Naive thymus-derived CD4-positive, alpha-beta T cell (primary cell): ENCODE results near the gene IL1RL2. TPM values are rescaled to one million over a fixed set of nuclear protein-coding genes. Genes with fewer than 3 reads are reported as not detected.

Experiments
- ATAC-seq: fragments of 150-1000 bp; cut with Tn5 transposase; 2 replicates; pipeline ENCODE4 v1.10.0; 2021; ENCODE audit warnings: mild to moderate bottlenecking, moderate library complexity
- CTCF ChIA-PET: fragments of 350-600 bp; sonication (Branson Sonifier 250); formaldehyde crosslinking; loops from one replicate; lab custom pipeline; 2021; ENCODE audit warnings: antibody characterized with exemption; lab: Charles Lee
- POLR2A ChIA-PET: fragments of 350-600 bp; sonication (Branson Sonifier 250); formaldehyde crosslinking; loops from one replicate; lab custom pipeline; 2021; ENCODE audit warnings: antibody characterized with exemption, inconsistent platforms; lab: Charles Lee
- DNase-seq, 9 donors: peaks; one replicate each; pipeline versions ENCODE4 v3.0.0 to v3.0.0-alpha.2; 2020 to 2022; ENCODE audit warnings: mixed read lengths in 1 of 9
- H3K27ac ChIP-seq: one replicate; pipeline ENCODE4 v1.7.0; 2013; ENCODE audit warnings: mild to moderate bottlenecking, low read depth, low read length, moderate library complexity
- H3K27me3 ChIP-seq, 2 donors: one replicate each; pipeline ENCODE4 v1.7.0; 2013; ENCODE audit warnings: low read length in 2 of 2, mild to moderate bottlenecking in 2 of 2, moderate library complexity in 2 of 2; ENCODE audit not compliant: control insufficient read depth in 2 of 2, insufficient read depth in 2 of 2
- H3K36me3 ChIP-seq, 3 experiments: 1 replicate in 2 of 3; 2 replicates in 1 of 3; pipeline ENCODE4 v1.7.0; 2013; ENCODE audit warnings: low read length in 3 of 3, mild to moderate bottlenecking in 3 of 3, moderate library complexity in 1 of 3; ENCODE audit not compliant: insufficient read depth in 3 of 3, control insufficient read depth in 2 of 3
- H3K4me1 ChIP-seq, 2 donors: one replicate each; pipeline ENCODE4 v1.7.0; 2013; ENCODE audit warnings: low read length in 2 of 2, mild to moderate bottlenecking in 2 of 2, moderate library complexity in 1 of 2; ENCODE audit not compliant: control insufficient read depth in 2 of 2, insufficient read depth in 2 of 2
- H3K4me3 ChIP-seq: 2 replicates; pipeline ENCODE4 v1.7.0; 2013; ENCODE audit warnings: mild to moderate bottlenecking, low read length
- H3K9me3 ChIP-seq, 3 experiments: 1 replicate in 2 of 3; 2 replicates in 1 of 3; pipeline ENCODE4 v1.7.0; 2013; ENCODE audit warnings: low read length in 3 of 3; ENCODE audit not compliant: control insufficient read depth in 2 of 3
- H3K27ac Mint-ChIP-seq, 9 donors: one replicate each; pipeline ENCODE4 v1.8.0; 2020 to 2022; ENCODE audit warnings: mixed read lengths in 9 of 9, mild to moderate bottlenecking in 8 of 9, moderate library complexity in 5 of 9, inconsistent platforms in 2 of 9
- H3K27me3 Mint-ChIP-seq, 5 donors: one replicate each; pipeline ENCODE4 v1.8.0; 2021 to 2022; ENCODE audit warnings: mixed read lengths in 5 of 5, mild to moderate bottlenecking in 1 of 5
- H3K36me3 Mint-ChIP-seq, 5 donors: one replicate each; pipeline ENCODE4 v1.8.0; 2020 to 2022; ENCODE audit warnings: mixed read lengths in 5 of 5, mild to moderate bottlenecking in 3 of 5, inconsistent platforms in 1 of 5
- H3K4me1 Mint-ChIP-seq, 7 donors: one replicate each; pipeline ENCODE4 v1.8.0; 2020 to 2022; ENCODE audit warnings: mixed read lengths in 7 of 7, mild to moderate bottlenecking in 3 of 7, inconsistent platforms in 1 of 7
- H3K4me3 Mint-ChIP-seq, 10 donors: one replicate each; pipeline ENCODE4 v1.8.0; 2020 to 2022; ENCODE audit warnings: mild to moderate bottlenecking in 10 of 10, mixed read lengths in 10 of 10, moderate library complexity in 6 of 10, inconsistent platforms in 2 of 10
- H3K9me3 Mint-ChIP-seq, 11 donors: one replicate each; pipeline ENCODE4 v1.8.0; 2020 to 2022; ENCODE audit warnings: mixed read lengths in 11 of 11, mild to moderate bottlenecking in 4 of 11, inconsistent platforms in 1 of 11, moderate library complexity in 1 of 11
- intact Hi-C, 2 donors: fragments of 100-400 bp; cut with micrococcal nuclease; formaldehyde crosslinking; loops; one replicate each; pipeline ENCODE4 v1.15.1; 2023
- polyA plus RNA-seq, 2 donors: library from polyadenylated mRNA; unstranded; fragments of 300-500 nt; fragmentation: Illumina TruSeq; gene quantifications; one replicate each; pipeline ENCODE4 v1.2.3, GENCODE V29; 2021
- total RNA-seq, 6 experiments: library from RNA in 5 of 6; stranded (reverse) in 5 of 6; gene quantifications; 1 replicate in 5 of 6; 2 replicates in 1 of 6; pipeline ENCODE4 v1.2.3 and lab custom pipeline; 2021 to 2026

Gene IL1RL2
- total and polyA plus RNA-seq, 7 experiments from 2014 or later, result 0.15 to 0.21 TPM; not detected in 5

DNA sequence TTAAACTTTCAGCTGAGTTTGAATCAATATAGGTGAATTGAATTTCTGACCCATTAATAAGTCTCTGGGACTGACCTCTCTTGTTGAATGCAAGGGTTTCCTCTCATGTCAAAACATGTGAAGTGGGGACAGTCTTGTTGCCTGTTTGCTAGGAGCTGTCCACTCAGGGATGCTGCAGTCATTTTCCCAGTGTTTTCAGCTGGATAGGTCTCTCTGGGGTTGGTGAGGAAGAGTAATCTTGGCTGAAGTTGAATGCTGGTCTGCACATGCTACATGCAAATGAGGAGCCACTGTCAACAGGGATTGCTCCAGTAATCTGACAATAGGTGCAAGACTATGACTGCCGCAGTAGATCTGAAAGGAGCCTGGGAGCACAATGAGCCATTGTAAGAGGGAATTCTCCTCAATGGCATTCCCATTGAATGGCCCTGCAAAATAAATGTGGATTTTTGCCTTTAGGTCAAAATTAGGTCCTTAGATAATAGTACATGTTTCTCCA, 90.4 kb downstream of the IL1RL2 start:
- Mint-ChIP-seq H3K36me3 (peaks cover 0 to 29% (median 3%) of the 10 kb centered on the region in 5 donors), H3K9me3 (peaks cover 0 to 14% (median 0%) of the 10 kb centered on the region in 11 donors), H3K27me3 (no peaks in the 10 kb centered on the region), H3K4me3 (peak overlapping the region in 1 of 10 donors; percentile 50), H3K27ac (peak overlapping the region in 2 of 9 donors; percentile 23 to 84), H3K4me1 (peaks cover 0 to 62% (median 9%) of the 10 kb centered on the region in 7 donors)
- CTCF ChIA-PET, result interaction anchor here (1.9 kb wide), 1 partner anchor 37 kb away, joined by 7 read pairs; no protein-coding TSS in a partner anchor
- DNase-seq, result no peak
- Histone ChIP-seq H3K9me3 (no peaks in the 10 kb centered on the region), H3K4me3 (no peak overlapping the region), H3K36me3 (no peaks in the 10 kb centered on the region), H3K27ac (no peak overlapping the region), H3K27me3 (no peaks in the 10 kb centered on the region), H3K4me1 (peaks cover 0 to 19% of the 10 kb centered on the region in 2 donors)
- ATAC-seq, result no peak
- POLR2A ChIA-PET, result no interaction called here
- intact Hi-C loops, result loop anchor here in 1 of 2 donors (2.0 kb wide), 1 partner anchor 26 kb away; no protein-coding TSS in a partner anchor

DNA sequence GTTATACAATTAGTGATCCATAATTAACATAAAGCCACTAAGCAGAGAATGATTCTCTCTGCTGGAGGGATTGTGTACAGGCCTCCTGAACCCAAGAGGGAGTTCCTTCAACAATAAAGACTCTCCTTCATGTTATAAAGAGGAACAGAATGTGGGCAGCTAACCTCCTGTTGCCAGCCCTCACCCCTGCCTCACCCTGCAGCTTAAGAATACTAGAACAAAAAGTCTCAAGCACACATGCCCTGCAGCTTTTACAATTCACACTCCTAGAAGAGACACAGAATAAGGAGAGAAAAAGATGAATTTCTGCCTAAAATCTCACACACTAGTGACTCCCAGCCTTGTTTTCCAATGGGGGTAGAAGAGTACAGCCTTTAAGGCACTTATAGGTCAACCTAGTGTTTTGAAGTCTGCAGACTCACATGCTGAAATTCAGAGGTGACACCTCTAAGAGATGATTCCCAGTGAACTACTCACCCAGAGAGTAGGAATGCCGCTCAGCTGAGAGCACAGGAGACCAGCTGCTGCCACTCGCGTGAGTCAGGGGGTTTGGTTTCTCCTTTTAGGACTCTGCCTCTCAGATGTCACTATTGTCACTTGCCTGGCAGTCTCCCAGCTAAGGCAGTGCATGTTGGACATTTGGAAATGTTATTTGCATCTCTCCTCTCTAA, 92.0 kb downstream of the IL1RL2 start:
- Histone ChIP-seq H3K36me3 (no peaks in the 10 kb centered on the region), H3K4me3 (no peak overlapping the region), H3K9me3 (no peaks in the 10 kb centered on the region), H3K27ac (no peak overlapping the region), H3K4me1 (peaks cover 0 to 19% of the 10 kb centered on the region in 2 donors), H3K27me3 (no peaks in the 10 kb centered on the region)
- H3K4me1 Mint-ChIP-seq, result peaks cover 0 to 55% (median 8%) of the 10 kb centered on the region in 7 donors
- peak; percentile 21 for ATAC-seq
- H3K36me3 Mint-ChIP-seq, result peaks cover 0 to 24% (median 3%) of the 10 kb centered on the region in 5 donors
- H3K27me3 Mint-ChIP-seq, result no peaks in the 10 kb centered on the region
- peak overlapping the region in 1 of 10 donors; percentile 39 for H3K4me3 Mint-ChIP-seq
- intact Hi-C loops, result no loop called here
- H3K9me3 Mint-ChIP-seq, result peaks cover 0 to 12% (median 0%) of the 10 kb centered on the region in 11 donors
- ChIA-PET CTCF (interaction anchor here (1.9 kb wide), 1 partner anchor 38 kb away, joined by 7 read pairs; no protein-coding TSS in a partner anchor), POLR2A (no interaction called here)
- DNase-seq, result no peak
- H3K27ac Mint-ChIP-seq, result peak overlapping the region in 1 of 9 donors; percentile 54

- ATAC-seq, result no peak
Measured at GRCh38 chr2:102279391-102279735, 92.5 kb downstream of the IL1RL2 start.

DNA sequence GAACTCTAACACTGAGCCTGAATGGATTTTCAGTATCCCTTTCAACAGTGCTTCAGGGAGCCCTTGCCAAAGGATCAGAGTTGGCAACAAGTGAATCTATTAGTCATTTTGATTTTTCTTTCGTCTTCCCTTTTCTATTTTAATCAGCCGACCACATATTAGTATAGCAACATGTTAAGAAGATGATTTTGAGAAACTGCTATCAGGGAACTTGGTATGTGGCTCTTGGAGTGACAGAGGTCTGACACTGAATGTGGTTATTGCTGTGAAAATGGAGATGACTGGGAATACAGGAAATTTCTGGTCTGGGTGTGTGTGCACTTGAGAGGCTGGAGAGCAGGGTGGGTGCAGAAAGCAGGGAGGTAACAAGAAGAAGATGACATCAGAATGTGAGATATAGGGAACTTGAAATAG, 95.9 kb downstream of the IL1RL2 start:
- H3K27ac ChIP-seq, result no peak overlapping the region
- peak; percentile 55 for ATAC-seq
- peaks cover 0 to 1% (median 0%) of the 10 kb centered on the region in 11 donors for H3K9me3 Mint-ChIP-seq
- H3K4me1 Mint-ChIP-seq, result peaks cover 0 to 32% (median 0%) of the 10 kb centered on the region in 7 donors
- H3K27me3 Mint-ChIP-seq, result peaks cover 0 to 2% (median 0%) of the 10 kb centered on the region in 5 donors
- peaks cover 0 to under 1% of the 10 kb centered on the region in 2 donors for H3K4me1 ChIP-seq
- peaks cover 0 to 2% (median 0%) of the 10 kb centered on the region in 5 donors for H3K36me3 Mint-ChIP-seq
- no peak overlapping the region for H3K4me3 ChIP-seq
- H3K27me3 ChIP-seq, result no peaks in the 10 kb centered on the region
- POLR2A ChIA-PET, result no interaction called here
- no peaks in the 10 kb centered on the region for H3K9me3 ChIP-seq
- CTCF ChIA-PET, result no interaction called here
- no peak overlapping the region for H3K4me3 Mint-ChIP-seq
- no peak overlapping the region for H3K27ac Mint-ChIP-seq
- intact Hi-C loops, result no loop called here
- no peak for DNase-seq
- H3K36me3 ChIP-seq, result no peaks in the 10 kb centered on the region

More at GRCh38 chr2:102279391-102279735, 92.5 kb downstream of the IL1RL2 start:
- H3K4me3 ChIP-seq, result no peak overlapping the region
- no peak for DNase-seq
- Mint-ChIP-seq H3K36me3 (peaks cover 0 to 20% (median 3%) of the 10 kb centered on the region in 5 donors), H3K4me3 (no peak overlapping the region), H3K27ac (no peak overlapping the region), H3K9me3 (peaks cover 0 to 10% (median 0%) of the 10 kb centered on the region in 11 donors), H3K27me3 (no peaks in the 10 kb centered on the region), H3K4me1 (peaks cover 0 to 53% (median 8%) of the 10 kb centered on the region in 7 donors)
- H3K27ac ChIP-seq, result no peak overlapping the region
- H3K36me3 ChIP-seq, result no peaks in the 10 kb centered on the region
- H3K27me3 ChIP-seq, result no peaks in the 10 kb centered on the region
- CTCF ChIA-PET, result no interaction called here
- H3K4me1 ChIP-seq, result peaks cover 0 to 19% of the 10 kb centered on the region in 2 donors
- POLR2A ChIA-PET, result no interaction called here
- H3K9me3 ChIP-seq, result no peaks in the 10 kb centered on the region
- intact Hi-C loops, result no loop called here

- DNase-seq (no peak), ATAC-seq (peak; percentile 50)
- no peak overlapping the region for H3K27ac Mint-ChIP-seq
- Histone ChIP-seq H3K9me3 (no peaks in the 10 kb centered on the region), H3K36me3 (no peaks in the 10 kb centered on the region), H3K27me3 (no peaks in the 10 kb centered on the region), H3K27ac (no peak overlapping the region), H3K4me1 (no peaks in the 10 kb centered on the region), H3K4me3 (no peak overlapping the region)
- peaks cover 0 to 19% (median 0%) of the 10 kb centered on the region in 7 donors for H3K4me1 Mint-ChIP-seq
- peaks cover 0 to 4% (median 2%) of the 10 kb centered on the region in 5 donors for H3K27me3 Mint-ChIP-seq
- H3K4me3 Mint-ChIP-seq, result no peak overlapping the region
- peaks cover 0 to 5% (median 0%) of the 10 kb centered on the region in 5 donors for H3K36me3 Mint-ChIP-seq
- ChIA-PET CTCF (no interaction called here), POLR2A (no interaction called here)
- peaks cover 0 to 2% (median 0%) of the 10 kb centered on the region in 11 donors for H3K9me3 Mint-ChIP-seq
- intact Hi-C loops, result no loop called here
Measured at GRCh38 chr2:102283996-102284395, 97.2 kb downstream of the IL1RL2 start.

GRCh38 chr2:102284611-102285010, 97.8 kb downstream of the IL1RL2 start:
- intact Hi-C loops, result no loop called here
- Histone ChIP-seq H3K4me1 (no peaks in the 10 kb centered on the region), H3K9me3 (no peaks in the 10 kb centered on the region), H3K27me3 (no peaks in the 10 kb centered on the region), H3K4me3 (no peak overlapping the region), H3K27ac (no peak overlapping the region), H3K36me3 (no peaks in the 10 kb centered on the region)
- Mint-ChIP-seq H3K27me3 (peaks cover 0 to 4% (median 2%) of the 10 kb centered on the region in 5 donors), H3K36me3 (peaks cover 0 to 6% (median 0%) of the 10 kb centered on the region in 5 donors), H3K27ac (no peak overlapping the region), H3K9me3 (peaks cover 0 to 2% (median 0%) of the 10 kb centered on the region in 11 donors), H3K4me1 (peaks cover 0 to 14% (median 0%) of the 10 kb centered on the region in 7 donors), H3K4me3 (no peak overlapping the region)
- ATAC-seq, result no peak
- POLR2A ChIA-PET, result no interaction called here
- CTCF ChIA-PET, result no interaction called here
- no peak for DNase-seq
